GM23338 (cell line): Measurements from ENCODE around the gene KCNMA1. TPM values are rescaled to one million over a fixed set of nuclear protein-coding genes. Genes with fewer than 3 reads are reported as not detected.

ENCODE experiments used
- ATAC-seq: fragments of 200-7000 bp; cut with Tn5 transposase; 3 replicates; pipeline ENCODE4 v1.9.1; 2020
- DNase-seq: peaks from one replicate; pipeline ENCODE4 v3.0.0-alpha.2; 2015; ENCODE audit warnings: low spot score
- H2AFZ ChIP-seq: fragments of 200-600 bp; sonication (generic); 2 replicates; pipeline ENCODE4 v1.8.0; 2016; ENCODE audit warnings: antibody characterized with exemption, mild to moderate bottlenecking, moderate library complexity
- H3F3A ChIP-seq: fragments of 200-600 bp; sonication (generic); replicated peaks from 2 replicates; pipeline ENCODE4 v1.8.0; 2017; ENCODE audit warnings: antibody characterized with exemption, mixed run types, low read depth
- H3K27ac ChIP-seq: fragments of 200-600 bp; sonication (generic); 2 replicates; pipeline ENCODE4 v1.6.1; 2016; ENCODE audit warnings: low read depth
- H3K27me3 ChIP-seq: fragments of 200-600 bp; sonication (generic); 2 replicates; pipeline ENCODE4 v1.8.0; 2016; ENCODE audit warnings: mild to moderate bottlenecking, mixed run types, moderate library complexity; ENCODE audit not compliant: insufficient read depth
- H3K36me3 ChIP-seq: fragments of 200-600 bp; sonication (generic); 2 replicates; pipeline ENCODE4 v1.8.0; 2016; ENCODE audit warnings: mild to moderate bottlenecking; ENCODE audit not compliant: insufficient read depth
- H3K4me1 ChIP-seq: fragments of 200-600 bp; sonication (generic); 2 replicates; pipeline ENCODE4 v1.8.0; 2016; ENCODE audit warnings: mild to moderate bottlenecking, moderate library complexity; ENCODE audit not compliant: insufficient read depth
- H3K4me2 ChIP-seq: fragments of 200-600 bp; sonication (generic); 2 replicates; pipeline ENCODE4 v1.7.1; 2017; ENCODE audit warnings: mixed run types
- H3K4me3 ChIP-seq: fragments of 200-600 bp; sonication (generic); 2 replicates; pipeline ENCODE4 v1.6.1; 2016; ENCODE audit warnings: mixed run types
- H3K79me2 ChIP-seq: fragments of 200-600 bp; sonication (generic); replicated peaks from 2 replicates; pipeline ENCODE4 v1.8.0; 2017; ENCODE audit warnings: mild to moderate bottlenecking; ENCODE audit not compliant: insufficient read depth
- H3K9me2 ChIP-seq: fragments of 200-600 bp; sonication (generic); 2 replicates; pipeline ENCODE4 v1.8.0; 2017; ENCODE audit not compliant: insufficient read depth
- H4K20me1 ChIP-seq: fragments of 200-600 bp; sonication (generic); replicated peaks from 2 replicates; pipeline ENCODE4 v1.8.0; 2017; ENCODE audit warnings: mild to moderate bottlenecking; ENCODE audit not compliant: insufficient read depth
- H3K27ac Mint-ChIP-seq: 2 replicates; pipeline ENCODE4 v1.8.0; 2020; ENCODE audit warnings: inconsistent platforms, mild to moderate bottlenecking, moderate library complexity, mixed read lengths
- H3K27me3 Mint-ChIP-seq: 3 replicates; pipeline ENCODE4 v1.8.0; 2022; ENCODE audit warnings: low read depth, mild to moderate bottlenecking, moderate library complexity, mixed read lengths, inconsistent platforms; ENCODE audit not compliant: insufficient read depth, poor library complexity
- H3K36me3 Mint-ChIP-seq: 3 replicates; pipeline ENCODE4 v1.8.0; 2021; ENCODE audit warnings: low read depth, mild to moderate bottlenecking, inconsistent platforms, moderate library complexity, mixed read lengths
- H3K4me1 Mint-ChIP-seq: 3 replicates; pipeline ENCODE4 v1.8.0; 2020; ENCODE audit warnings: mild to moderate bottlenecking, inconsistent platforms, mixed read lengths
- H3K4me3 Mint-ChIP-seq: 3 replicates; pipeline ENCODE4 v1.8.0; 2021; ENCODE audit warnings: moderate library complexity, mild to moderate bottlenecking, inconsistent platforms, mixed read lengths
- H3K9me3 Mint-ChIP-seq: 3 replicates; pipeline ENCODE4 v1.8.0; 2020; ENCODE audit warnings: moderate library complexity, mild to moderate bottlenecking, inconsistent platforms, mixed read lengths
- CREB1 ChIP-seq: fragments of 250-450 bp; sonication (Bioruptor Pico); IDR thresholded peaks from 2 replicates; pipeline ENCODE4 v1.5.0; 2020; ENCODE audit warnings: low read depth, mild to moderate bottlenecking, moderate library complexity
- CTCF ChIP-seq, 2 experiments: fragments of 200-600 bp in 1 of 2; sonication (generic) in 1 of 2; conservative IDR thresholded peaks; 2 replicates each; pipeline versions ENCODE4 v1.5.1 to v1.6.1; 2016 to 2017; ENCODE audit warnings: antibody characterized with exemption in 2 of 2, low read depth in 2 of 2, mild to moderate bottlenecking in 2 of 2, moderate library complexity in 1 of 2
- EZH2 ChIP-seq: fragments of 200-600 bp; sonication (generic); IDR thresholded peaks from one replicate; pipeline ENCODE4 v1.8.0; 2017; ENCODE audit warnings: antibody characterized with exemption, mild to moderate bottlenecking, low read depth; ENCODE audit not compliant: unreplicated experiment
- EZH2phosphoT487 ChIP-seq: fragments of 200-600 bp; sonication (generic); IDR thresholded peaks from one replicate; pipeline ENCODE4 v1.8.1; 2018; ENCODE audit warnings: antibody characterized with exemption; ENCODE audit not compliant: unreplicated experiment
- JUNB ChIP-seq: IDR thresholded peaks from one replicate; pipeline ENCODE4 v1.6.1; 2016; ENCODE audit warnings: antibody characterized with exemption; ENCODE audit not compliant: unreplicated experiment
- NANOG ChIP-seq: IDR thresholded peaks from 2 replicates; pipeline ENCODE4 v1.6.1; 2016; ENCODE audit warnings: antibody characterized with exemption, borderline replicate concordance
- POLR2AphosphoS5 ChIP-seq: IDR thresholded peaks from 2 replicates; pipeline ENCODE4 v1.6.1; 2016; ENCODE audit warnings: antibody characterized with exemption, low read depth
- STAT1 ChIP-seq: IDR thresholded peaks from one replicate; pipeline ENCODE4 v1.6.1; 2016; ENCODE audit warnings: antibody characterized with exemption; ENCODE audit not compliant: unreplicated experiment
- ZNF114 ChIP-seq: fragments of 250-450 bp; sonication (Bioruptor Pico); IDR thresholded peaks from 2 replicates; pipeline ENCODE4 v1.5.0; 2020; ENCODE audit warnings: mild to moderate bottlenecking, moderate library complexity
- ZNF331 ChIP-seq: fragments of 250-450 bp; sonication (Bioruptor Pico); IDR thresholded peaks from 2 replicates; pipeline ENCODE4 v1.5.0; 2020; ENCODE audit warnings: low read depth, mild to moderate bottlenecking, moderate library complexity
- ZNF462 ChIP-seq: fragments of 250-450 bp; sonication (Bioruptor Pico); IDR thresholded peaks from 2 replicates; pipeline ENCODE4 v1.5.0; 2020; ENCODE audit warnings: mild to moderate bottlenecking, moderate library complexity
- polyA plus RNA-seq: library from polyadenylated mRNA; unstranded; fragments of >200 nt; fragmentation: Nextera tagmentation; extraction: Ambion mirVana; gene quantifications from 2 replicates; pipeline ENCODE4 v1.2.1, GENCODE V29; 2016
- total RNA-seq: library from RNA; depleted of rRNA; stranded (reverse); fragments of >200 nt; shearing (Covaris generic); gene quantifications from 2 replicates; pipeline ENCODE4 v1.2.3, GENCODE V29; 2014
- TF ChIP-seq, protein P1 (sequence below): IDR thresholded peaks from 2 replicates; pipeline ENCODE4 v1.6.1; 2016; ENCODE audit warnings: antibody characterized with exemption
- TF ChIP-seq, protein P2 (sequence below): IDR thresholded peaks from one replicate; pipeline ENCODE4 v1.6.1; 2018; ENCODE audit warnings: antibody characterized with exemption; ENCODE audit not compliant: unreplicated experiment

Gene KCNMA1
- total and polyA plus RNA-seq, 2 experiments from 2014 or later = 8.2 to 9.0 TPM

DNA sequence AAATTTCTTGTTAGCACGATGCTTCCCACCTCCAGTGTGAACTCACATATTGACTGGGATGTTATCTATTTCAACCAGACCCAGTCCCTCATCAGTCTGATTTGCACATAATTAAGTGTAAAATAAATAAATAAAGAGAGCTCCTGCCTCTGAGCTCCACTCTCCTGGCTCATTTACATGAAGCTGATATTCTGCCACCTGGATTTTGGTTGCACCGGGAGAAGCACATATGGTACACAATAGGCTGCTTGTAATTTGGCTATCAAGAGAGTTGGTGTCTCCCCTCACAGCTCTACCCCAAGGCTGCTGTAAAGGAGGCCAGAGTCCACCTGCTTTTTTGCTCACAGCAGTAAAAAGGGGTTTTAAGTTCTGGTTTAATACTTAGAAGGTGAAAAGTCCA is 610.5 kb downstream of the KCNMA1 start:
- ATAC-seq (no peak), DNase-seq (no peak)
- Histone ChIP-seq H3K36me3 (no peaks in the 10 kb centered on the region), H3K4me3 (no peak overlapping the region), H3K79me2 (no peaks in the 10 kb centered on the region), H4K20me1 (no peaks in the 10 kb centered on the region), H3F3A (no peaks in the 10 kb centered on the region), H3K27ac (no peak overlapping the region), H3K4me1 (no peaks in the 10 kb centered on the region), H3K9me2 (0 out of 2 replicates have a peak, but pooled peaks cover 4% of the 10 kb centered on the region), H2AFZ (no peak overlapping the region), H3K27me3 (no peaks in the 10 kb centered on the region), H3K4me2 (no peak overlapping the region)
- no peak for TF ChIP-seq ZNF114
- TF ChIP-seq STAT1 = no peak
- no peak for TF ChIP-seq EZH2
- TF ChIP-seq JUNB = no peak
- TF ChIP-seq ZNF462 (CRISPR knock-in tag) = no peak
- TF ChIP-seq CTCF (conservative IDR thresholded peaks at IDR 0.05; ENCODE audit: low read depth in 2 of 2) = no peak
- no peak for TF ChIP-seq CREB1
- no peak for TF ChIP-seq EZH2phosphoT487
- TF ChIP-seq NANOG = no peak
- TF ChIP-seq POLR2AphosphoS5 = no peak
- TF ChIP-seq ZNF331 (CRISPR knock-in tag) = no peak
- TF ChIP-seq, protein P1, sequence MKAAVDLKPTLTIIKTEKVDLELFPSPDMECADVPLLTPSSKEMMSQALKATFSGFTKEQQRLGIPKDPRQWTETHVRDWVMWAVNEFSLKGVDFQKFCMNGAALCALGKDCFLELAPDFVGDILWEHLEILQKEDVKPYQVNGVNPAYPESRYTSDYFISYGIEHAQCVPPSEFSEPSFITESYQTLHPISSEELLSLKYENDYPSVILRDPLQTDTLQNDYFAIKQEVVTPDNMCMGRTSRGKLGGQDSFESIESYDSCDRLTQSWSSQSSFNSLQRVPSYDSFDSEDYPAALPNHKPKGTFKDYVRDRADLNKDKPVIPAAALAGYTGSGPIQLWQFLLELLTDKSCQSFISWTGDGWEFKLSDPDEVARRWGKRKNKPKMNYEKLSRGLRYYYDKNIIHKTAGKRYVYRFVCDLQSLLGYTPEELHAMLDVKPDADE = no peak
- TF ChIP-seq, protein P2, sequence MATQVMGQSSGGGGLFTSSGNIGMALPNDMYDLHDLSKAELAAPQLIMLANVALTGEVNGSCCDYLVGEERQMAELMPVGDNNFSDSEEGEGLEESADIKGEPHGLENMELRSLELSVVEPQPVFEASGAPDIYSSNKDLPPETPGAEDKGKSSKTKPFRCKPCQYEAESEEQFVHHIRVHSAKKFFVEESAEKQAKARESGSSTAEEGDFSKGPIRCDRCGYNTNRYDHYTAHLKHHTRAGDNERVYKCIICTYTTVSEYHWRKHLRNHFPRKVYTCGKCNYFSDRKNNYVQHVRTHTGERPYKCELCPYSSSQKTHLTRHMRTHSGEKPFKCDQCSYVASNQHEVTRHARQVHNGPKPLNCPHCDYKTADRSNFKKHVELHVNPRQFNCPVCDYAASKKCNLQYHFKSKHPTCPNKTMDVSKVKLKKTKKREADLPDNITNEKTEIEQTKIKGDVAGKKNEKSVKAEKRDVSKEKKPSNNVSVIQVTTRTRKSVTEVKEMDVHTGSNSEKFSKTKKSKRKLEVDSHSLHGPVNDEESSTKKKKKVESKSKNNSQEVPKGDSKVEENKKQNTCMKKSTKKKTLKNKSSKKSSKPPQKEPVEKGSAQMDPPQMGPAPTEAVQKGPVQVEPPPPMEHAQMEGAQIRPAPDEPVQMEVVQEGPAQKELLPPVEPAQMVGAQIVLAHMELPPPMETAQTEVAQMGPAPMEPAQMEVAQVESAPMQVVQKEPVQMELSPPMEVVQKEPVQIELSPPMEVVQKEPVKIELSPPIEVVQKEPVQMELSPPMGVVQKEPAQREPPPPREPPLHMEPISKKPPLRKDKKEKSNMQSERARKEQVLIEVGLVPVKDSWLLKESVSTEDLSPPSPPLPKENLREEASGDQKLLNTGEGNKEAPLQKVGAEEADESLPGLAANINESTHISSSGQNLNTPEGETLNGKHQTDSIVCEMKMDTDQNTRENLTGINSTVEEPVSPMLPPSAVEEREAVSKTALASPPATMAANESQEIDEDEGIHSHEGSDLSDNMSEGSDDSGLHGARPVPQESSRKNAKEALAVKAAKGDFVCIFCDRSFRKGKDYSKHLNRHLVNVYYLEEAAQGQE = no peak
- H3K27me3 Mint-ChIP-seq = no peaks in the 10 kb centered on the region
- H3K9me3 Mint-ChIP-seq = no peaks in the 10 kb centered on the region
- peaks cover 11% of the 10 kb centered on the region for H3K4me1 Mint-ChIP-seq
- H3K27ac Mint-ChIP-seq = no peak overlapping the region
- no peak overlapping the region for H3K4me3 Mint-ChIP-seq
- no peaks in the 10 kb centered on the region for H3K36me3 Mint-ChIP-seq
